HepG2 (cell line): ENCODE measurements around the gene SPAG9. TPM values are rescaled to one million over a fixed set of nuclear protein-coding genes. Genes with fewer than 3 reads are reported as not detected.

Source experiments
- CC2D1A ChIP-seq: sonication (generic); formaldehyde crosslinking; IDR thresholded peaks from 2 replicates; pipeline ENCODE4 v1.8.1; 2023; ENCODE audit warnings: mild to moderate bottlenecking, missing genetic modification reagents
- CHD4 ChIP-seq: fragments of 200-600 bp; sonication (generic); IDR thresholded peaks from 2 replicates; pipeline ENCODE4 v1.7.0; 2017; ENCODE audit warnings: mild to moderate bottlenecking, low read length, borderline replicate concordance
- CREB1 ChIP-seq, 2 experiments: fragments of 450-650 bp in 1 of 2; IDR thresholded peaks; 2 replicates each; pipeline ENCODE4 v1.6.1; 2016 to 2017; ENCODE audit warnings: control low read depth in 1 of 2, mild to moderate bottlenecking in 1 of 2, missing compliant biosample characterization in 1 of 2, missing genetic modification characterization in 1 of 2
- FOSL1 ChIP-seq: sonication (generic); formaldehyde crosslinking; IDR thresholded peaks from 2 replicates; pipeline ENCODE4 v1.9.0; 2021; ENCODE audit warnings: missing genetic modification reagents, borderline replicate concordance
- FOXA3 ChIP-seq: IDR thresholded peaks from 2 replicates; pipeline ENCODE4 v1.6.1; 2016; ENCODE audit warnings: missing genetic modification reagents, missing compliant biosample characterization
- HMG20A ChIP-seq: IDR thresholded peaks from 2 replicates; pipeline ENCODE4 v1.6.1; 2016; ENCODE audit warnings: borderline replicate concordance
- HOXA7 ChIP-seq: sonication (generic); formaldehyde crosslinking; IDR thresholded peaks from 2 replicates; pipeline ENCODE4 v1.8.1; 2022; ENCODE audit warnings: mild to moderate bottlenecking, missing genetic modification reagents, moderate library complexity
- ISX ChIP-seq: sonication (generic); formaldehyde crosslinking; conservative IDR thresholded peaks from 2 replicates; pipeline ENCODE4 v1.5.0; 2020; ENCODE audit warnings: missing genetic modification reagents
- MTF2 ChIP-seq: sonication (generic); formaldehyde crosslinking; IDR thresholded peaks from 2 replicates; pipeline ENCODE4 v1.5.0; 2020; ENCODE audit warnings: missing genetic modification reagents, borderline replicate concordance
- PLRG1 ChIP-seq: fragments of 450-650 bp; conservative IDR thresholded peaks from 2 replicates; pipeline ENCODE4 v1.6.1; 2016
- RBFOX2 ChIP-seq: fragments of 200-400 bp; formaldehyde crosslinking; IDR thresholded peaks from 2 replicates; pipeline ENCODE4 v1.6.1; 2017; ENCODE audit warnings: low read depth, mild to moderate bottlenecking, low read length
- REL ChIP-seq: sonication (generic); formaldehyde crosslinking; conservative IDR thresholded peaks from 2 replicates; pipeline ENCODE4 v1.8.0; 2022; ENCODE audit warnings: mild to moderate bottlenecking, missing genetic modification reagents, moderate library complexity
- THAP11 ChIP-seq: IDR thresholded peaks from 2 replicates; pipeline ENCODE4 v1.6.1; 2016; ENCODE audit warnings: missing biosample characterization, missing genetic modification reagents
- U2AF1 ChIP-seq: fragments of 200-400 bp; formaldehyde crosslinking; optimal IDR thresholded peaks from 2 replicates; pipeline ENCODE3; 2017; ENCODE audit warnings: mild to moderate bottlenecking, low read depth, low read length
- ZFP41 ChIP-seq: sonication (generic); formaldehyde crosslinking; IDR thresholded peaks from 2 replicates; pipeline ENCODE4 v1.4.0; 2020; ENCODE audit warnings: mild to moderate bottlenecking, missing genetic modification reagents, borderline replicate concordance
- ZNF101 ChIP-seq: sonication (generic); formaldehyde crosslinking; IDR thresholded peaks from 2 replicates; pipeline ENCODE4 v1.4.0; 2020; ENCODE audit warnings: mild to moderate bottlenecking, low read depth, missing genetic modification reagents, borderline replicate concordance
- ZNF234 ChIP-seq: sonication (generic); formaldehyde crosslinking; conservative IDR thresholded peaks from 2 replicates; pipeline ENCODE4 v1.5.1; 2020; ENCODE audit warnings: mild to moderate bottlenecking, missing genetic modification reagents
- ZNF431 ChIP-seq: sonication (generic); formaldehyde crosslinking; IDR thresholded peaks from 2 replicates; pipeline ENCODE4 v1.9.0; 2022; ENCODE audit warnings: missing genetic modification reagents, low read depth, mild to moderate bottlenecking, borderline replicate concordance
- ZNF549 ChIP-seq: sonication (generic); formaldehyde crosslinking; IDR thresholded peaks from 2 replicates; pipeline ENCODE4 v1.5.0; 2020; ENCODE audit warnings: missing genetic modification reagents
- ZNF615 ChIP-seq: sonication (generic); formaldehyde crosslinking; IDR thresholded peaks from 2 replicates; pipeline ENCODE4 v1.5.0; 2020; ENCODE audit warnings: mild to moderate bottlenecking, missing genetic modification reagents, borderline replicate concordance
- ZNF850 ChIP-seq: sonication (generic); formaldehyde crosslinking; conservative IDR thresholded peaks from 2 replicates; pipeline ENCODE4 v1.9.0; 2021; ENCODE audit warnings: mild to moderate bottlenecking, missing genetic modification reagents
- polyA plus RNA-seq, 8 experiments: library from polyadenylated mRNA; depleted of rRNA in 3 of 8; stranded (reverse) in 7 of 8; unstranded in 1 of 8; fragments of >200 nt; fragmentation: Illumina TruSeq in 4 of 8; extraction: Trizol in 4 of 8; gene quantifications; 2 replicates each; pipeline versions ENCODE4 v1.2.1 to v1.2.3, GENCODE V29; 2011 to 2016; ENCODE audit warnings: low read depth in 4 of 8, missing spikeins in 1 of 8, mixed read lengths in 1 of 8; ENCODE audit not compliant: insufficient read depth in 1 of 8
- total RNA-seq, 5 experiments: library from RNA; depleted of rRNA; stranded (reverse); fragments of >200 nt; fragmentation: Illumina TruSeq; extraction: Trizol; gene quantifications; 2 replicates each; pipeline ENCODE4 v1.2.3, GENCODE V29; 2016; ENCODE audit warnings: low read depth in 1 of 5
- TF ChIP-seq, protein P1 (sequence below): sonication (generic); formaldehyde crosslinking; IDR thresholded peaks from 2 replicates; pipeline ENCODE4 v1.5.0; 2020; ENCODE audit warnings: missing genetic modification reagents

SPAG9 gene
- total and polyA plus RNA-seq, 2 of the 13 experiments (the other 11 are each of a cell fraction or from before 2014, with no cell fraction given): 43.2 to 78.6 TPM

DNA sequence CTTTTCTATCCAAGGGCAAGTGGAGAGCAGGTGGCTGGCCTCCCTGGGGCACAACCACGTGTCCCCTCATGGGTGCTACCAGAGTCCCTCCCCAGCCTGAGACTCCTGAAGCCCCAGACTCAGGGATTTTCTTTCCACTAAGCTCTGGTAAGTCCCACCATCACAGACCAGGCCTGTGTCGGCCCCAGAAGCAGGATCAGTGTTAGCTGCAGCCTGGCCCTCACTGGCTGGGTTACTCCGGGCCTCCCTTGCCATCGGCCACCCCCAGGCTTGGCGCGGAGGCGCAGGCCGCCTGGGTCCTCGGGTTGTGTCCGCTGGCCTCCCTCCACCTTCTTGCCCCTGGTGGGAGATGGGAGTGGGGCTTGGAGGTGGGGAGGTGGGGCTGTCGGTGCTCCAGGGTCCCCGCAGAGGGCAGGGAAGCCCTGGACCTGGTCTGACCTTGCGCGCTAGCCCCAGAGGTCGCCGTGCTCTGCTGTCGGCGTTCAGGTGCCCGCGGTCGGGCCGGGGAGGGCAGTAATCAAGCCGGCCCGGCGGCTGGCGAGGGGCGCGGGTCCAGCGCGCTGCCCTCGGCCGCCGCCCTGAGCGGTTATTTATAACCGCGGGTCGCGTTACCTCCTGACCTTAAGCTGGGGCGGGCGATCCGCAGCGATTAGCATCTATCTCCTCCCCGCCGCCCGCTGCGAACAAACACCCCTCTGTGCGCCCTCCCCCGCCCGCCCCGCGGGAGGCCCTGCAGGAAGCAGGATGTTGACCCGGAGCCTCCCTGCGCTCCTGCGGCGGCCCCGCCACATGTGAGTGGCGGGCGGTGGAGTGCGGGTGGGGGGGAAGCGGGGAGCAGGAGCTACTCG lies 176.4 kb downstream of the SPAG9 start (continued):
- TF ChIP-seq, protein P1, sequence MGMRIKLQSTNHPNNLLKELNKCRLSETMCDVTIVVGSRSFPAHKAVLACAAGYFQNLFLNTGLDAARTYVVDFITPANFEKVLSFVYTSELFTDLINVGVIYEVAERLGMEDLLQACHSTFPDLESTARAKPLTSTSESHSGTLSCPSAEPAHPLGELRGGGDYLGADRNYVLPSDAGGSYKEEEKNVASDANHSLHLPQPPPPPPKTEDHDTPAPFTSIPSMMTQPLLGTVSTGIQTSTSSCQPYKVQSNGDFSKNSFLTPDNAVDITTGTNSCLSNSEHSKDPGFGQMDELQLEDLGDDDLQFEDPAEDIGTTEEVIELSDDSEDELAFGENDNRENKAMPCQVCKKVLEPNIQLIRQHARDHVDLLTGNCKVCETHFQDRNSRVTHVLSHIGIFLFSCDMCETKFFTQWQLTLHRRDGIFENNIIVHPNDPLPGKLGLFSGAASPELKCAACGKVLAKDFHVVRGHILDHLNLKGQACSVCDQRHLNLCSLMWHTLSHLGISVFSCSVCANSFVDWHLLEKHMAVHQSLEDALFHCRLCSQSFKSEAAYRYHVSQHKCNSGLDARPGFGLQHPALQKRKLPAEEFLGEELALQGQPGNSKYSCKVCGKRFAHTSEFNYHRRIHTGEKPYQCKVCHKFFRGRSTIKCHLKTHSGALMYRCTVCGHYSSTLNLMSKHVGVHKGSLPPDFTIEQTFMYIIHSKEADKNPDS (CRISPR knock-in tag): peak; percentile 86
- TF ChIP-seq ZNF101 (CRISPR knock-in tag) (no peak; the same call in 1 of the 2 replicates), CREB1 (IDR thresholded peaks at IDR 0.05) (peak; percentile 19; the same call in 1 of the 2 replicates), CREB1 (CRISPR knock-in tag; IDR thresholded peaks at IDR 0.05) (no peak), ZNF234 (CRISPR knock-in tag) (no peak; the same call in 1 of the 2 replicates), CHD4 (no peak), ZNF549 (no peak), ZFP41 (CRISPR knock-in tag) (peak; percentile 24; the same call in 1 of the 2 replicates), MTF2 (CRISPR knock-in tag) (peak; percentile 91; the same call in 1 of the 2 replicates), FOXA3 (CRISPR knock-in tag) (peak; percentile 93), CC2D1A (no peak), ZNF850 (CRISPR knock-in tag) (peak; percentile 94; the same call in 1 of the 2 replicates), REL (CRISPR knock-in tag) (peak; percentile 98), HMG20A (CRISPR knock-in tag) (peak; percentile 92), HOXA7 (CRISPR knock-in tag) (0 out of 2 replicates have a peak, but pooled peaks have one; percentile 78), ZNF615 (peak; percentile 98), FOSL1 (CRISPR knock-in tag) (no peak), ZNF431 (peak; percentile 8), ISX (peak; percentile 8; the same call in 1 of the 2 replicates), U2AF1 (no peak), PLRG1 (no peak), THAP11 (CRISPR knock-in tag) (peak; percentile 84), RBFOX2 (peak; percentile 100)
